ENCODE measurements around the gene HUNK. TPM values are rescaled to one million over a fixed set of nuclear protein-coding genes. Genes with fewer than 3 reads are reported as not detected.
A peak's percentile ranks its signal among the peaks of the same experiment; 100 is the strongest.

Gene HUNK
- total and polyA plus RNA-seq, 5 donors = 0.07 to 0.82 (median 0.37) TPM

DNA sequence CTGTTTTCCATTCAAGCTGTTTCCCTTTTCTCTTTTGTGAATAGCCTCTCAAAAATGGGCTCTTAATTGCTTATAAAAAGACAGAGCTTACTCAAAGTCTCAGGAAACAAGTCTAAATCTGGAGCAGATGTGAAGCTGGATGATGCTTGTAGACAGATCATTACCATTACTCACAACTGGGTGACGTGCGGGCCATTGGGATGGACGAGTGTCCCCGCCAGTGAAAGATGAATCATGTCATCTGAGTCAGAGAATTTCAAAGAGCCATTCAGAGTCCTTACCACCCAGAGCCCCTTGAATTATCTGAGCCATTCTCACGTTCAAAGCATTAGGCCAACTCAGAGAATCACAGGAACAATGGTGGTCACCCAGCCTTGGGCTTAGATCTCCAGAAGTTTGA, 134.6 kb downstream of the HUNK start:
- Histone ChIP-seq H3K9me3 (ENCODE audit: control insufficient read depth, low read length) (peaks cover 2% of the 10 kb centered on the region), H3K4me3 (ENCODE audit: low read length) (no peak overlapping the region), H3K27me3 (ENCODE audit: control insufficient read depth, insufficient read depth) (no peaks in the 10 kb centered on the region), H3K4me1 (ENCODE audit: control insufficient read depth, insufficient read depth, low read length) (no peaks in the 10 kb centered on the region), H3K27ac (ENCODE audit: low read length) (no peak overlapping the region)
- intact Hi-C loops (cut with DNase I) = no loop called here
- 77% methylated on average over 5 of the region's 5 CpGs for WGBS
- DNase-seq (no peak), ATAC-seq (no peak)

- WGBS = 78% methylated on average over 2 of the region's 2 CpGs
- Histone ChIP-seq H3K4me1 (ENCODE audit: control insufficient read depth, insufficient read depth, low read length) (no peaks in the 10 kb centered on the region), H3K27me3 (ENCODE audit: control insufficient read depth, insufficient read depth) (no peaks in the 10 kb centered on the region), H3K27ac (ENCODE audit: low read length) (no peak overlapping the region), H3K9me3 (ENCODE audit: control insufficient read depth, low read length) (peaks cover 2% of the 10 kb centered on the region), H3K4me3 (ENCODE audit: low read length) (no peak overlapping the region)
- no peak for ATAC-seq
- intact Hi-C loops (cut with DNase I) = no loop called here
- no peak for DNase-seq
These were observed 135.9 kb downstream of the HUNK start for GRCh38 chr21:32008714-32009113.

- ATAC-seq (no peak), DNase-seq (no peak)
- Histone ChIP-seq H3K4me1 (ENCODE audit: control insufficient read depth, insufficient read depth, low read length) (no peaks in the 10 kb centered on the region), H3K4me3 (ENCODE audit: low read length) (no peak overlapping the region), H3K27me3 (ENCODE audit: control insufficient read depth, insufficient read depth) (no peaks in the 10 kb centered on the region), H3K9me3 (ENCODE audit: control insufficient read depth, low read length) (peaks cover 2% of the 10 kb centered on the region), H3K27ac (ENCODE audit: low read length) (no peak overlapping the region)
- intact Hi-C loops (cut with DNase I) = no loop called here
- WGBS = 72% methylated on average over 3 of the region's 3 CpGs
These were observed 136.4 kb downstream of the HUNK start for GRCh38 chr21:32009263-32009662.

GRCh38 chr21:32015461-32016139, 142.8 kb downstream of the HUNK start:
- 51% methylated on average over 7 of the region's 7 CpGs for WGBS
- DNase-seq (no peak), ATAC-seq (no peak)
- H3K4me3 ChIP-seq (ENCODE audit: low read length) = no peak overlapping the region
- H3K27ac ChIP-seq (ENCODE audit: low read length) = no peak overlapping the region
- intact Hi-C loops (cut with DNase I) = no loop called here
- H3K4me1 ChIP-seq (ENCODE audit: control insufficient read depth, insufficient read depth, low read length) = peaks cover 4% of the 10 kb centered on the region
- no peaks in the 10 kb centered on the region for H3K9me3 ChIP-seq (ENCODE audit: control insufficient read depth, low read length)
- no peaks in the 10 kb centered on the region for H3K27me3 ChIP-seq (ENCODE audit: control insufficient read depth, insufficient read depth)

GRCh38 chr21:32018381-32018780, 145.6 kb downstream of the HUNK start:
- DNase-seq (no peak), ATAC-seq (no peak)
- WGBS = 79% methylated on average over 3 of the region's 3 CpGs
- Histone ChIP-seq H3K9me3 (ENCODE audit: control insufficient read depth, low read length) (no peaks in the 10 kb centered on the region), H3K4me1 (ENCODE audit: control insufficient read depth, insufficient read depth, low read length) (peaks cover 8% of the 10 kb centered on the region), H3K27me3 (ENCODE audit: control insufficient read depth, insufficient read depth) (no peaks in the 10 kb centered on the region), H3K4me3 (ENCODE audit: low read length) (no peak overlapping the region), H3K27ac (ENCODE audit: low read length) (no peak overlapping the region)
- intact Hi-C loops (cut with DNase I) = no loop called here

- no peak overlapping the region for H3K27ac ChIP-seq (ENCODE audit: low read length)
- 70% methylated on average over 5 of the region's 5 CpGs for WGBS
- DNase-seq (no peak), ATAC-seq (no peak)
- H3K4me3 ChIP-seq (ENCODE audit: low read length) = no peak overlapping the region
- H3K4me1 ChIP-seq (ENCODE audit: control insufficient read depth, insufficient read depth, low read length) = peaks cover 8% of the 10 kb centered on the region
- intact Hi-C loops (cut with DNase I) = no loop called here
- no peaks in the 10 kb centered on the region for H3K9me3 ChIP-seq (ENCODE audit: control insufficient read depth, low read length)
- no peaks in the 10 kb centered on the region for H3K27me3 ChIP-seq (ENCODE audit: control insufficient read depth, insufficient read depth)
These were observed 147.7 kb downstream of the HUNK start for GRCh38 chr21:32020564-32020963.

- intact Hi-C loops (cut with DNase I) = no loop called here
- peak overlapping the region; percentile 56 for H3K27ac ChIP-seq (ENCODE audit: low read length)
- 35% methylated on average over 12 of the region's 12 CpGs for WGBS
- no peaks in the 10 kb centered on the region for H3K27me3 ChIP-seq (ENCODE audit: control insufficient read depth, insufficient read depth)
- ATAC-seq (peak; percentile 90), DNase-seq (peak; percentile 72 to 94 (median 92))
- H3K4me1 ChIP-seq (ENCODE audit: control insufficient read depth, insufficient read depth, low read length) = peaks cover 8% of the 10 kb centered on the region
- no peaks in the 10 kb centered on the region for H3K9me3 ChIP-seq (ENCODE audit: control insufficient read depth, low read length)
- no peak overlapping the region for H3K4me3 ChIP-seq (ENCODE audit: low read length)
These were observed 148.6 kb downstream of the HUNK start for GRCh38 chr21:32021319-32021994.

DNA sequence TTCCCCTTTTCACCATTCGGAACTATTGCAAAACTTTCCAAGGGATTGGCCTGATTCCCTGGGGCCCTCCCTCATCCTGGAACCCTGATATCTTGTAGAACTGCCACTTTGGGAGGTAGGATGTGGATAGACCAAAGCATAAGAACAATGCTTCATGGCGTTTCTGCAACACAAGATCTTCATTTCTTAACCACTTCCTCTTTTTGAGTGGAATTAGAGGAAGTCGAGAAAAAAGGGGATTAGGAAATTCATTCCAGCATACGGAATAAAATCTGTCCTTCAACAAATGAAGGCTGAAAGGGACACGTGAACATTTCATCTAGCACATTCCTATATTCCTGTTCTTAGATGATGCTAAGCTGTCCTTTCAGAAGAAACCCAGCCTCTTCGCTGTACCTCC, 149.3 kb downstream of the HUNK start:
- WGBS = 64% methylated on average over 6 of the region's 6 CpGs
- H3K4me1 ChIP-seq (ENCODE audit: control insufficient read depth, insufficient read depth, low read length) = peaks cover 8% of the 10 kb centered on the region
- no peak overlapping the region for H3K4me3 ChIP-seq (ENCODE audit: low read length)
- no peaks in the 10 kb centered on the region for H3K9me3 ChIP-seq (ENCODE audit: control insufficient read depth, low read length)
- DNase-seq (no peak), ATAC-seq (no peak)
- no peak overlapping the region for H3K27ac ChIP-seq (ENCODE audit: low read length)
- intact Hi-C loops (cut with DNase I) = no loop called here
- H3K27me3 ChIP-seq (ENCODE audit: control insufficient read depth, insufficient read depth) = no peaks in the 10 kb centered on the region

DNA sequence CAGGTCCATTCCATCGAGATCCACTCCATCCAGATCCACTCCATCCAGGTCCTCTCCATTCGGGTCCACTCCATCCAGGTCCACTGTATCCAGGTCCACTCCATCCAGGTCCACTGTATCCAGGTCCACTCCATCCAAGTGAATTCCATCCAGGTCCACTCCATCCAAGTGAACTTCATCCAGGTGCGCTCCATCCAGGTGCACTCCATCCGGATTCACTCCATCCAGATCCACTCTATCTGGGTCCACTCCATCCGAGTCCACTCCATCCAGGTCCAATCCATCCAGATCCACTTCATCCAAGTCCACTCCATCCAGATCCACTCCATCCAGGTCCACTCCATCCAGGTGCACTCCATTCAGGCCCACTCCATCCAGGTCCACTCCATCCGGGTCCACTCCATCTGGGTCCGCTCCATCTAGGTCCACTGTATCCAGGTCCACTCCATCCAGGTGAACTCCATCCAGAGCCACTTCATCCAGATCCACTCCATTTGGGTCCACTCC, 157.4 kb downstream of the HUNK start:
- Histone ChIP-seq H3K4me3 (ENCODE audit: low read length) (no peak overlapping the region), H3K27ac (ENCODE audit: low read length) (no peak overlapping the region), H3K4me1 (ENCODE audit: control insufficient read depth, insufficient read depth, low read length) (no peaks in the 10 kb centered on the region), H3K9me3 (ENCODE audit: control insufficient read depth, low read length) (no peaks in the 10 kb centered on the region), H3K27me3 (ENCODE audit: control insufficient read depth, insufficient read depth) (no peaks in the 10 kb centered on the region)
- ATAC-seq = peak in 1 of 2 donors; percentile 37
- 71% methylated on average over 7 of the region's 7 CpGs for WGBS
- intact Hi-C loops (cut with DNase I) = no loop called here
- DNase-seq = no peak

- intact Hi-C loops (cut with DNase I) = no loop called here
- WGBS = 54% methylated on average over 5 of the region's 5 CpGs
- Histone ChIP-seq H3K27me3 (ENCODE audit: control insufficient read depth, insufficient read depth) (no peaks in the 10 kb centered on the region), H3K27ac (ENCODE audit: low read length) (no peak overlapping the region), H3K4me3 (ENCODE audit: low read length) (no peak overlapping the region), H3K9me3 (ENCODE audit: control insufficient read depth, low read length) (no peaks in the 10 kb centered on the region), H3K4me1 (ENCODE audit: control insufficient read depth, insufficient read depth, low read length) (no peaks in the 10 kb centered on the region)
- DNase-seq (no peak), ATAC-seq (no peak)
These were observed 162.0 kb downstream of the HUNK start for GRCh38 chr21:32034850-32035249.

GRCh38 chr21:32035617-32036016, 162.8 kb downstream of the HUNK start:
- intact Hi-C loops (cut with DNase I) = no loop called here
- DNase-seq (no peak), ATAC-seq (no peak)
- no peak overlapping the region for H3K27ac ChIP-seq (ENCODE audit: low read length)
- no peaks in the 10 kb centered on the region for H3K9me3 ChIP-seq (ENCODE audit: control insufficient read depth, low read length)
- H3K4me3 ChIP-seq (ENCODE audit: low read length) = no peak overlapping the region
- no peaks in the 10 kb centered on the region for H3K4me1 ChIP-seq (ENCODE audit: control insufficient read depth, insufficient read depth, low read length)
- H3K27me3 ChIP-seq (ENCODE audit: control insufficient read depth, insufficient read depth) = no peaks in the 10 kb centered on the region
- WGBS = 70% methylated on average over 2 of the region's 2 CpGs

Measured in right cardiac atrium (tissue), 5 donors.